Suppressor macrophage treated with lipopolysaccharide for 4 hours (primary cell): ENCODE measurements around the gene PLEKHG1.

Source experiments
- DNase-seq: peaks from one replicate; pipeline ENCODE4 v3.0.0-alpha.2; 2020

Gene PLEKHG1

GRCh38 chr6:150590446-150590845 is 9.2 kb upstream of the PLEKHG1 start:
- DNase-seq = no peak

GRCh38 chr6:150592377-150592995 is 7.2 kb upstream of the PLEKHG1 start:
- DNase-seq = no peak

- no peak for DNase-seq
These were observed 6.6 kb upstream of the PLEKHG1 start for GRCh38 chr6:150593119-150593518.

- DNase-seq = no peak
These were observed 3.2 kb upstream of the PLEKHG1 start for GRCh38 chr6:150596439-150596838.

- no peak for DNase-seq
These were observed 1.3 kb upstream of the PLEKHG1 start for GRCh38 chr6:150598401-150598800.

GRCh38 chr6:150598858-150599198 is 857 bp upstream of the PLEKHG1 start:
- DNase-seq = no peak

- no peak for DNase-seq
These were observed 270 bp downstream of the PLEKHG1 start for GRCh38 chr6:150600010-150600300.

- DNase-seq = peak; percentile 25
These were observed 774 bp downstream of the PLEKHG1 start for GRCh38 chr6:150600301-150601017.

- no peak for DNase-seq
These were observed 1.8 kb downstream of the PLEKHG1 start for GRCh38 chr6:150601439-150601838.

- DNase-seq = no peak
These were observed 3.5 kb downstream of the PLEKHG1 start for GRCh38 chr6:150603176-150603575.

GRCh38 chr6:150604467-150604866 is 4.8 kb downstream of the PLEKHG1 start:
- no peak for DNase-seq

GRCh38 chr6:150605333-150605732 is 5.6 kb downstream of the PLEKHG1 start:
- DNase-seq = no peak

GRCh38 chr6:150606168-150606591 is 6.5 kb downstream of the PLEKHG1 start:
- no peak for DNase-seq

- no peak for DNase-seq
These were observed 7.1 kb downstream of the PLEKHG1 start for GRCh38 chr6:150606647-150607328.

- DNase-seq = no peak
These were observed 7.6 kb downstream of the PLEKHG1 start for GRCh38 chr6:150607329-150607650.

- DNase-seq = no peak
These were observed 10.9 kb downstream of the PLEKHG1 start for GRCh38 chr6:150610584-150610983.

- DNase-seq = no peak
These were observed 13.6 kb downstream of the PLEKHG1 start for GRCh38 chr6:150613269-150613668.

- no peak for DNase-seq
These were observed 16.3 kb downstream of the PLEKHG1 start for GRCh38 chr6:150615967-150616366.

- DNase-seq = no peak
These were observed 16.9 kb downstream of the PLEKHG1 start for GRCh38 chr6:150616586-150616985.

- DNase-seq = no peak
These were observed 17.4 kb downstream of the PLEKHG1 start for GRCh38 chr6:150617062-150617461.

GRCh38 chr6:150617496-150618460 is 18.1 kb downstream of the PLEKHG1 start:
- no peak for DNase-seq

- DNase-seq = no peak
These were observed 19.6 kb downstream of the PLEKHG1 start for GRCh38 chr6:150619275-150619674.

GRCh38 chr6:150620244-150620643 is 20.6 kb downstream of the PLEKHG1 start:
- no peak for DNase-seq
